GM23248 (cell line): Measurements from ENCODE around the gene EFNA2. TPM values are rescaled to one million over a fixed set of nuclear protein-coding genes. Genes with fewer than 3 reads are reported as not detected.

Experiments
- DNase-seq: peaks from one replicate; pipeline ENCODE4 v3.0.0-alpha.2; 2015
- H2AFZ ChIP-seq: fragments of 200-600 bp; sonication (generic); 2 replicates; pipeline ENCODE4 v1.6.1; 2016; ENCODE audit warnings: antibody characterized with exemption
- H3F3A ChIP-seq: fragments of 200-600 bp; sonication (generic); 2 replicates; pipeline ENCODE4 v1.6.1; 2016; ENCODE audit warnings: mild to moderate bottlenecking, antibody characterized with exemption, mixed run types; ENCODE audit not compliant: insufficient read depth
- H3K27ac ChIP-seq: fragments of 200-600 bp; sonication (generic); 2 replicates; pipeline ENCODE4 v1.5.1; 2016; ENCODE audit warnings: mild to moderate bottlenecking
- H3K27me3 ChIP-seq: fragments of 200-600 bp; sonication (generic); replicated peaks from 2 replicates; pipeline ENCODE4 v1.6.1; 2016; ENCODE audit warnings: mild to moderate bottlenecking; ENCODE audit not compliant: insufficient read depth
- H3K36me3 ChIP-seq: fragments of 200-600 bp; sonication (generic); 2 replicates; pipeline ENCODE4 v1.6.1; 2016; ENCODE audit warnings: low read depth, mild to moderate bottlenecking
- H3K4me1 ChIP-seq: fragments of 200-600 bp; sonication (generic); 2 replicates; pipeline ENCODE4 v1.6.1; 2016; ENCODE audit warnings: mild to moderate bottlenecking; ENCODE audit not compliant: insufficient read depth
- H3K4me2 ChIP-seq: fragments of 200-600 bp; sonication (generic); one replicate; pipeline ENCODE4 v1.6.1; 2016; ENCODE audit warnings: mild to moderate bottlenecking; ENCODE audit not compliant: unreplicated experiment
- H3K4me3 ChIP-seq: fragments of 200-600 bp; sonication (generic); 2 replicates; pipeline ENCODE4 v1.5.1; 2016; ENCODE audit warnings: mild to moderate bottlenecking
- H3K79me2 ChIP-seq: fragments of 200-600 bp; sonication (generic); 2 replicates; pipeline ENCODE4 v1.6.1; 2016; ENCODE audit warnings: mild to moderate bottlenecking; ENCODE audit not compliant: insufficient read depth
- H3K9ac ChIP-seq: fragments of 200-600 bp; sonication (generic); 2 replicates; pipeline ENCODE4 v1.6.1; 2016; ENCODE audit warnings: mild to moderate bottlenecking
- H3K9me2 ChIP-seq: fragments of 200-600 bp; sonication (generic); 2 replicates; pipeline ENCODE4 v1.6.1; 2016; ENCODE audit warnings: mixed run types, mild to moderate bottlenecking, moderate library complexity; ENCODE audit not compliant: insufficient read depth
- H3K9me3 ChIP-seq: fragments of 200-600 bp; sonication (generic); one replicate; pipeline ENCODE4 v1.6.1; 2017; ENCODE audit warnings: low read depth
- H4K20me1 ChIP-seq: fragments of 200-600 bp; sonication (generic); 2 replicates; pipeline ENCODE4 v1.6.0; 2016; ENCODE audit not compliant: insufficient read depth
- EZH2 ChIP-seq: fragments of 200-600 bp; sonication (generic); IDR thresholded peaks from 2 replicates; pipeline ENCODE4 v1.6.1; 2018; ENCODE audit warnings: antibody characterized with exemption, mild to moderate bottlenecking; ENCODE audit not compliant: insufficient read depth, poor library complexity, severe bottlenecking
- EZH2phosphoT487 ChIP-seq: fragments of 200-600 bp; sonication (generic); IDR thresholded peaks from 2 replicates; pipeline ENCODE4 v1.6.1; 2018; ENCODE audit warnings: antibody characterized with exemption, moderate library complexity, mild to moderate bottlenecking, low read depth; ENCODE audit not compliant: insufficient read depth
- WGBS, 2 experiments: methylation state at CpG; one replicate each; pipeline ENCODE4 v1.1.6; 2015 to 2017; ENCODE audit warnings: low lambda C conversion rate in 2 of 2, low coverage in 1 of 2; ENCODE audit errors: missing lambda C conversion rate in 2 of 2; 5-methylcytosine and 5-hydroxymethylcytosine counted together
- in situ Hi-C: fragments of 300-500 bp; cut with MboI; formaldehyde crosslinking; loops from 2 replicates; pipeline ENCODE4 v1.15.0; 2020
- polyA plus RNA-seq: library from polyadenylated mRNA; unstranded; fragments of >200 nt; fragmentation: Nextera tagmentation; extraction: Ambion mirVana; gene quantifications from 2 replicates; pipeline ENCODE4 v1.2.1, GENCODE V29; 2016
- total RNA-seq: library from RNA; depleted of rRNA; stranded (reverse); fragments of >200 nt; shearing (Covaris generic); gene quantifications from 2 replicates; pipeline ENCODE4 v1.2.3, GENCODE V29; 2014

EFNA2 gene
- total and polyA plus RNA-seq, 2 experiments from 2014 or later = not detected

GRCh38 chr19:1296078-1296477 lies 10.4 kb downstream of the EFNA2 start:
- Histone ChIP-seq H3K4me3 (no peak overlapping the region), H3K4me2 (no peak overlapping the region), H4K20me1 (no peaks in the 10 kb centered on the region), H3K27ac (no peak overlapping the region), H3K36me3 (no peaks in the 10 kb centered on the region), H3K9ac (no peak overlapping the region), H3K4me1 (no peaks in the 10 kb centered on the region), H3F3A (no peaks in the 10 kb centered on the region), H3K27me3 (peaks cover 14% of the 10 kb centered on the region; the same call in 1 of the 2 replicates), H2AFZ (no peak overlapping the region), H3K9me3 (no peaks in the 10 kb centered on the region), H3K9me2 (no peaks in the 10 kb centered on the region), H3K79me2 (no peaks in the 10 kb centered on the region)
- no peak for TF ChIP-seq EZH2phosphoT487
- TF ChIP-seq EZH2 = no peak
- no peak for DNase-seq
- in situ Hi-C loops = no loop called here
- 79 to 84% methylated on average over 12 to 13 of the region's 13 CpGs for WGBS, 2 experiments

GRCh38 chr19:1296575-1297271 lies 11.1 kb downstream of the EFNA2 start:
- Histone ChIP-seq H3K4me1 (no peaks in the 10 kb centered on the region), H3K4me3 (no peak overlapping the region), H3K9me2 (no peaks in the 10 kb centered on the region), H2AFZ (no peak overlapping the region), H3K79me2 (no peaks in the 10 kb centered on the region), H3K27ac (no peak overlapping the region), H4K20me1 (no peaks in the 10 kb centered on the region), H3K36me3 (no peaks in the 10 kb centered on the region), H3K27me3 (peaks cover 14% of the 10 kb centered on the region; the same call in 1 of the 2 replicates), H3K9ac (no peak overlapping the region), H3K4me2 (no peak overlapping the region), H3F3A (no peaks in the 10 kb centered on the region), H3K9me3 (no peaks in the 10 kb centered on the region)
- WGBS, 2 experiments = 81 to 84% methylated on average over 23 to 24 of the region's 24 CpGs
- TF ChIP-seq EZH2phosphoT487 = no peak
- no peak for TF ChIP-seq EZH2
- no peak for DNase-seq
- in situ Hi-C loops = no loop called here

- DNase-seq = no peak
- H3K9me3 ChIP-seq = no peaks in the 10 kb centered on the region
- H3K79me2 ChIP-seq = no peaks in the 10 kb centered on the region
- 91% methylated on average over 8 of the region's 8 CpGs for WGBS, 2 experiments
- H2AFZ ChIP-seq = no peak overlapping the region
- H3K4me1 ChIP-seq = no peaks in the 10 kb centered on the region
- H4K20me1 ChIP-seq = no peaks in the 10 kb centered on the region
- H3K9ac ChIP-seq = no peak overlapping the region
- no peak overlapping the region for H3K4me3 ChIP-seq
- H3K27ac ChIP-seq = no peak overlapping the region
- H3F3A ChIP-seq = no peaks in the 10 kb centered on the region
- H3K9me2 ChIP-seq = no peaks in the 10 kb centered on the region
- no peaks in the 10 kb centered on the region for H3K36me3 ChIP-seq
- no peaks in the 10 kb centered on the region for H3K27me3 ChIP-seq
- H3K4me2 ChIP-seq = no peak overlapping the region
- TF ChIP-seq EZH2phosphoT487 (no peak), EZH2 (no peak)
- in situ Hi-C loops = no loop called here
Observed at GRCh38 chr19:1298235-1298634, 12.6 kb downstream of the EFNA2 start.

- no peaks in the 10 kb centered on the region for H3K9me2 ChIP-seq
- DNase-seq = no peak
- no peaks in the 10 kb centered on the region for H3K79me2 ChIP-seq
- no peak overlapping the region for H2AFZ ChIP-seq
- H3F3A ChIP-seq = no peaks in the 10 kb centered on the region
- in situ Hi-C loops = no loop called here
- H3K9me3 ChIP-seq = no peaks in the 10 kb centered on the region
- H3K27ac ChIP-seq = no peak overlapping the region
- H4K20me1 ChIP-seq = no peaks in the 10 kb centered on the region
- H3K36me3 ChIP-seq = no peaks in the 10 kb centered on the region
- no peak overlapping the region for H3K4me2 ChIP-seq
- WGBS, 2 experiments = 73 to 76% methylated on average over 12 to 34 of the region's 34 CpGs
- TF ChIP-seq EZH2 = no peak
- TF ChIP-seq EZH2phosphoT487 = no peak
- no peak overlapping the region for H3K4me3 ChIP-seq
- no peaks in the 10 kb centered on the region for H3K4me1 ChIP-seq
- no peaks in the 10 kb centered on the region for H3K27me3 ChIP-seq
- no peak overlapping the region for H3K9ac ChIP-seq
Observed at GRCh38 chr19:1299801-1300200, 14.1 kb downstream of the EFNA2 start.
